ENCODE data around the gene GALNT14. TPM values are rescaled to one million over a fixed set of nuclear protein-coding genes. Genes with fewer than 3 reads are reported as not detected.

GALNT14 gene
- total and polyA plus RNA-seq, 2 of the 8 experiments (the other 6 are each of a cell fraction or from before 2014, with no cell fraction given), result 13.0 to 13.7 TPM

DNA sequence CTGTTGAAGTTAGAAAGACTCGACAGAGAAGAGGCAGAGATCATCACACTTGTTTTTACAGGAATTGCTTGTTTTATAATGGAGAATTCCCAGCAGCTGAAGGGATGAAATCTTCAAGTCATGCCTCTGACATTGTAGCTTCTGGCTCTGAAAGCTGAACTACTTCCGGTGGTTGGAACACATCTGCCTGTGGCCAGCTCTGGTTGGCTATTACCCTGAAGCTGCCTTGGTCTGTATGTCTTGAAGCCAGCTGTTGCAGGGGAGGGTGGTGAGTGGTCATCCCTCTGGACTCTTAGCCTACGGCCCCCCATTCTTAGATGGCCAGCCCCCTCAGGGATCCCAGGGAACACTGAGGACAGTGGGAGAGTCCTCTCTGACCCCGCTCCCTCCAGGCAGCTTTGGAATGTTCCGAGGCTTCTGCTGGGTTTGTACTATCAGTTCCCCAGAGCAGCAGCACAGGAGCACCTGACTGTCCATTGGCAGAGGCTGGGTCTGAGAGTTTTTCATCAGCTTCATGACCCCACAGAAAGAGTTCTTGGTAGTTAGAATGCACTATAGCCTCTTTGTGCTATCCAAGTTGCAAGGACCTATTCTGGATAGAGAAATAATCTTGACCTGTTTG, 243.6 kb downstream of the GALNT14 start:
- Histone ChIP-seq H3K4ac (replicated peaks; ENCODE audit: insufficient read length, low read depth, low read length) (no peak overlapping the region), H2AK5ac (ENCODE audit: low read depth, low read length) (no peak overlapping the region), H4K5ac (ENCODE audit: insufficient read length, low read depth, low read length) (no peak overlapping the region), H3K4me3 (ENCODE audit: extremely low read depth in 1 of 4, insufficient read depth in 2 of 4, low read depth in 3 of 4, low read length in 4 of 4) (no peak overlapping the region), H3K4me2 (ENCODE audit: insufficient read depth in 1 of 2, low read depth in 2 of 2, low read length in 2 of 2) (no peak overlapping the region), H4K8ac (ENCODE audit: extremely low read depth, insufficient read depth, low read length) (no peak overlapping the region), H2BK12ac (ENCODE audit: low read depth, low read length) (no peak overlapping the region), H3K23me2 (ENCODE audit: low read depth, low read length) (peaks cover 1% of the 10 kb centered on the region; the same call in 1 of the 2 replicates), H2BK120ac (replicated peaks; ENCODE audit: low read depth, low read length) (no peak overlapping the region), H3K9me3 (ENCODE audit: insufficient read depth in 2 of 2, low read depth in 1 of 2, low read length in 1 of 2) (no peaks in the 10 kb centered on the region), H3K79me1 (ENCODE audit: low read depth, low read length) (no peaks in the 10 kb centered on the region), H4K20me1 (replicated peaks in 1 of 2; ENCODE audit: control insufficient read depth in 1 of 2, insufficient read depth in 2 of 2, low read length in 2 of 2) (no peaks in the 10 kb centered on the region), H2BK15ac (ENCODE audit: low read length) (no peak overlapping the region), H3K9ac (replicated peaks in 1 of 4; ENCODE audit: extremely low read depth in 1 of 4, low read depth in 3 of 4, low read length in 3 of 4) (no peak overlapping the region), H3K27me3 (replicated peaks in 1 of 4; ENCODE audit: control insufficient read depth in 3 of 4, extremely low read depth in 1 of 4, insufficient read depth in 3 of 4, low read length in 3 of 4) (no peaks in the 10 kb centered on the region), H3K14ac (ENCODE audit: insufficient read length) (no peak overlapping the region), H2BK20ac (ENCODE audit: low read length) (no peak overlapping the region), H2BK5ac (ENCODE audit: low read depth, low read length) (no peak overlapping the region), H4K91ac (replicated peaks; ENCODE audit: insufficient read length, low read length) (no peak overlapping the region), H3K56ac (replicated peaks; ENCODE audit: insufficient read length, low read depth, low read length) (no peak overlapping the region), H3K23ac (ENCODE audit: insufficient read length) (no peak overlapping the region), H3K18ac (ENCODE audit: extremely low read depth, low read length) (no peak overlapping the region), H3K79me2 (ENCODE audit: control insufficient read depth in 1 of 2, insufficient read depth in 2 of 2, low read length in 2 of 2) (no peaks in the 10 kb centered on the region), H2AFZ (ENCODE audit: low read length) (no peak overlapping the region), H3K27ac (ENCODE audit: low read depth, low read length) (no peak overlapping the region), H3K4me1 (replicated peaks in 1 of 4; ENCODE audit: control insufficient read depth in 3 of 4, insufficient read depth in 4 of 4, low read length in 3 of 4) (no peaks in the 10 kb centered on the region; a peak in 2 of 7 replicates), H3K36me3 (ENCODE audit: control insufficient read depth in 2 of 4, insufficient read depth in 4 of 4, low read length in 3 of 4) (no peaks in the 10 kb centered on the region)
- TF ChIP-seq YY1 (IDR thresholded peaks at IDR 0.05; ENCODE audit: low read depth, low read length) (no peak), KDM4A (IDR thresholded peaks at IDR 0.05; ENCODE audit: low read depth, low read length, severe bottlenecking) (no peak), BRCA1 (IDR thresholded peaks at IDR 0.05; ENCODE audit: low read depth, low read length) (no peak), USF2 (IDR thresholded peaks at IDR 0.05; ENCODE audit: low read length) (no peak), POLR2AphosphoS5 (IDR thresholded peaks at IDR 0.05; ENCODE audit: low read depth, low read length) (no peak), SIRT6 (IDR thresholded peaks at IDR 0.05; ENCODE audit: low read length) (no peak), CTCF (IDR thresholded peaks at IDR 0.05; ENCODE audit: control extremely low read depth in 1 of 3, insufficient read depth in 1 of 3, low read depth in 1 of 3, low read length in 3 of 3) (no peak)
- ChIA-PET POLR2A (ENCODE audit: partially characterized antibody) (interaction anchor here (1.4 to 1.6 kb wide), 2 partner anchors 10 to 11 kb away, joined by 3 to 4 read pairs; no protein-coding TSS in a partner anchor), CTCF (ENCODE audit: partially characterized antibody) (interaction anchor here (0.9 to 1.6 kb wide), 5 partner anchors 9 to 183 kb away, joined by 4 to 10 read pairs (median 5); no protein-coding TSS in a partner anchor)
- DNase-seq (ENCODE audit: low read depth in 1 of 2, low spot score in 2 of 2), result no peak
- WGBS, 2 experiments (ENCODE audit: extremely low coverage in 1 of 2, insufficient coverage in 1 of 2, insufficient read length in 1 of 2, insufficient replicate concordance in 2 of 2, low coverage in 1 of 2, low lambda C conversion rate in 2 of 2, missing lambda C conversion rate in 1 of 2), result 83% methylated on average over 5 of the region's 5 CpGs; no CpG with 5 or more reads in 1 of the 2 experiments
- no peak for FAIRE-seq

Data from H1 (cell line).